Measurements from ENCODE around the gene OSBPL8.
"Not testable (repeated sequence)": the region's sequence is repeated elsewhere in the genome, so short reads cannot be mapped to it uniquely, and the experiment has no call there.

- TF ChIP-seq EZH2phosphoT487 (IDR thresholded peaks at IDR 0.05; ENCODE audit: borderline replicate concordance, low read depth, low read length), result not testable (repeated sequence)
- TF ChIP-seq CTCF (conservative IDR thresholded peaks at IDR 0.05; ENCODE audit: low read length), result peak; percentile 37; the same call in 1 of the 2 replicates
Observed at GRCh38 chr12:76472862-76473261, 86.7 kb downstream of the OSBPL8 start.
